HL-60 (cell line): ENCODE measurements around the gene MACROD2.
"Not testable (repeated sequence)": the region's sequence is repeated elsewhere in the genome, so short reads cannot be mapped to it uniquely, and the experiment has no call there.

Experiments
- DNase-seq, 2 experiments: peaks; one replicate each; pipeline ENCODE4 v3.0.0-alpha.2; 2010 to 2020; ENCODE audit warnings: low read depth in 1 of 2, low spot score in 1 of 2
- H3K27ac ChIP-seq: fragments of 250-450 bp; sonication (Bioruptor Pico); replicated peaks from 2 replicates; pipeline ENCODE4 v1.5.1; 2020; ENCODE audit warnings: mild to moderate bottlenecking, moderate library complexity
- H3K27me3 ChIP-seq: fragments of 250-450 bp; sonication (Bioruptor Pico); 2 replicates; pipeline ENCODE4 v1.5.1; 2021; ENCODE audit warnings: mild to moderate bottlenecking, moderate library complexity; ENCODE audit not compliant: insufficient read depth, poor library complexity, severe bottlenecking
- H3K4me3 ChIP-seq: replicated peaks from 2 replicates; pipeline ENCODE4 v1.5.1; 2011; ENCODE audit warnings: mild to moderate bottlenecking, control low read depth, low read length; ENCODE audit not compliant: insufficient read depth
- GABPA ChIP-seq: IDR thresholded peaks from 2 replicates; pipeline ENCODE4 v1.6.1; 2012; ENCODE audit warnings: low read depth
- POLR2AphosphoS5 ChIP-seq: IDR thresholded peaks from 2 replicates; pipeline ENCODE4 v1.6.1; 2012; ENCODE audit warnings: low read depth
- SPI1 ChIP-seq: IDR thresholded peaks from 2 replicates; pipeline ENCODE4 v1.6.1; 2012; ENCODE audit warnings: low read depth, mild to moderate bottlenecking, borderline replicate concordance
- TF ChIP-seq, protein P1 (sequence below): IDR thresholded peaks from one replicate; pipeline ENCODE4 v1.5.1; 2011; ENCODE audit warnings: low read length, control low read depth, inconsistent platforms; ENCODE audit not compliant: insufficient read depth
- TF ChIP-seq, protein P2 (sequence below): IDR thresholded peaks from 2 replicates; pipeline ENCODE4 v1.6.1; 2012; ENCODE audit warnings: low read depth; ENCODE audit not compliant: insufficient replicate concordance

The MACROD2 gene

DNA sequence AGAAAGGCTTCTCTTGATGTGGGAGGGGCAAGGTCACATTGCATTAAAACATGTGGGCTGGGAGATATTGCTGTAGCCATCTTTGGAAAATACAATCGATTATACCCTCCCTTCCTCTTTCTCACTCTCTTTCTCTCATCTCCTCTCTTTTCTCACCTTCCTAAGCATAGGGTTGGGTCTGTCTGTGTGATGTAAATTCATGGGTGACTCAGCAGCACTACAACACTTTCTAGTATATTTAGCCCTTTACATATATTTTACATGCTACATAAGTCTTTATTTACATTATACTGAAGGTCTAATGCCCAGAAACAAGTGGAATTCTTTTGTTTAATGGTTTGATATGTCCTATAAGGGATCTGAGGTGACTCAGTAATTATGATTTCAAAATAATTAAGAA lies 976.9 kb downstream of the MACROD2 start:
- no peak overlapping the region for H3K4me3 ChIP-seq
- DNase-seq: no peak
- H3K27ac ChIP-seq: no peak overlapping the region
- no peaks in the 10 kb centered on the region for H3K27me3 ChIP-seq
- TF ChIP-seq, protein P1, sequence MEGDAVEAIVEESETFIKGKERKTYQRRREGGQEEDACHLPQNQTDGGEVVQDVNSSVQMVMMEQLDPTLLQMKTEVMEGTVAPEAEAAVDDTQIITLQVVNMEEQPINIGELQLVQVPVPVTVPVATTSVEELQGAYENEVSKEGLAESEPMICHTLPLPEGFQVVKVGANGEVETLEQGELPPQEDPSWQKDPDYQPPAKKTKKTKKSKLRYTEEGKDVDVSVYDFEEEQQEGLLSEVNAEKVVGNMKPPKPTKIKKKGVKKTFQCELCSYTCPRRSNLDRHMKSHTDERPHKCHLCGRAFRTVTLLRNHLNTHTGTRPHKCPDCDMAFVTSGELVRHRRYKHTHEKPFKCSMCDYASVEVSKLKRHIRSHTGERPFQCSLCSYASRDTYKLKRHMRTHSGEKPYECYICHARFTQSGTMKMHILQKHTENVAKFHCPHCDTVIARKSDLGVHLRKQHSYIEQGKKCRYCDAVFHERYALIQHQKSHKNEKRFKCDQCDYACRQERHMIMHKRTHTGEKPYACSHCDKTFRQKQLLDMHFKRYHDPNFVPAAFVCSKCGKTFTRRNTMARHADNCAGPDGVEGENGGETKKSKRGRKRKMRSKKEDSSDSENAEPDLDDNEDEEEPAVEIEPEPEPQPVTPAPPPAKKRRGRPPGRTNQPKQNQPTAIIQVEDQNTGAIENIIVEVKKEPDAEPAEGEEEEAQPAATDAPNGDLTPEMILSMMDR: no peak
- TF ChIP-seq GABPA: no peak
- TF ChIP-seq, protein P2, sequence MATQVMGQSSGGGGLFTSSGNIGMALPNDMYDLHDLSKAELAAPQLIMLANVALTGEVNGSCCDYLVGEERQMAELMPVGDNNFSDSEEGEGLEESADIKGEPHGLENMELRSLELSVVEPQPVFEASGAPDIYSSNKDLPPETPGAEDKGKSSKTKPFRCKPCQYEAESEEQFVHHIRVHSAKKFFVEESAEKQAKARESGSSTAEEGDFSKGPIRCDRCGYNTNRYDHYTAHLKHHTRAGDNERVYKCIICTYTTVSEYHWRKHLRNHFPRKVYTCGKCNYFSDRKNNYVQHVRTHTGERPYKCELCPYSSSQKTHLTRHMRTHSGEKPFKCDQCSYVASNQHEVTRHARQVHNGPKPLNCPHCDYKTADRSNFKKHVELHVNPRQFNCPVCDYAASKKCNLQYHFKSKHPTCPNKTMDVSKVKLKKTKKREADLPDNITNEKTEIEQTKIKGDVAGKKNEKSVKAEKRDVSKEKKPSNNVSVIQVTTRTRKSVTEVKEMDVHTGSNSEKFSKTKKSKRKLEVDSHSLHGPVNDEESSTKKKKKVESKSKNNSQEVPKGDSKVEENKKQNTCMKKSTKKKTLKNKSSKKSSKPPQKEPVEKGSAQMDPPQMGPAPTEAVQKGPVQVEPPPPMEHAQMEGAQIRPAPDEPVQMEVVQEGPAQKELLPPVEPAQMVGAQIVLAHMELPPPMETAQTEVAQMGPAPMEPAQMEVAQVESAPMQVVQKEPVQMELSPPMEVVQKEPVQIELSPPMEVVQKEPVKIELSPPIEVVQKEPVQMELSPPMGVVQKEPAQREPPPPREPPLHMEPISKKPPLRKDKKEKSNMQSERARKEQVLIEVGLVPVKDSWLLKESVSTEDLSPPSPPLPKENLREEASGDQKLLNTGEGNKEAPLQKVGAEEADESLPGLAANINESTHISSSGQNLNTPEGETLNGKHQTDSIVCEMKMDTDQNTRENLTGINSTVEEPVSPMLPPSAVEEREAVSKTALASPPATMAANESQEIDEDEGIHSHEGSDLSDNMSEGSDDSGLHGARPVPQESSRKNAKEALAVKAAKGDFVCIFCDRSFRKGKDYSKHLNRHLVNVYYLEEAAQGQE: no peak
- no peak for TF ChIP-seq SPI1
- no peak for TF ChIP-seq POLR2AphosphoS5

DNA sequence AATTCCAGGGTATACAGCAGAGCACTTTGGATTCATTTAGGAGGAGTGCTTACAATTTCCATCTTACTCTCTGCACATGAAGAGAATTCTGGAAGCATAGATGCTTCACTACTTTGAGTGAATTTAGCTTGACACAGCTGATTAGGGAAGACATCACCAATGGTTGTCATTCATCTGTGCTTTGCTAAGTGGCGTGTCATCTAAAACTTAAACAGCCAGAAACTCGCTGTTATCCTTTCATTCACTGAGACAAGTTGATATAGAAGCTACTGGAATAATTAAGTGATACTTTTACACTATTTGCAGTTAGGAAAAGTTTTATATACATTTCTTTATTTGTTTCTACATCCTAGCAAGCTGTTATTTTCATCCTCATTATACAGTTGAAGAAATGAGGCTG lies 977.4 kb downstream of the MACROD2 start:
- Histone ChIP-seq H3K27ac (no peak overlapping the region), H3K27me3 (no peaks in the 10 kb centered on the region), H3K4me3 (no peak overlapping the region)
- DNase-seq: no peak
- TF ChIP-seq SPI1: no peak
- no peak for TF ChIP-seq GABPA
- TF ChIP-seq POLR2AphosphoS5: no peak

DNA sequence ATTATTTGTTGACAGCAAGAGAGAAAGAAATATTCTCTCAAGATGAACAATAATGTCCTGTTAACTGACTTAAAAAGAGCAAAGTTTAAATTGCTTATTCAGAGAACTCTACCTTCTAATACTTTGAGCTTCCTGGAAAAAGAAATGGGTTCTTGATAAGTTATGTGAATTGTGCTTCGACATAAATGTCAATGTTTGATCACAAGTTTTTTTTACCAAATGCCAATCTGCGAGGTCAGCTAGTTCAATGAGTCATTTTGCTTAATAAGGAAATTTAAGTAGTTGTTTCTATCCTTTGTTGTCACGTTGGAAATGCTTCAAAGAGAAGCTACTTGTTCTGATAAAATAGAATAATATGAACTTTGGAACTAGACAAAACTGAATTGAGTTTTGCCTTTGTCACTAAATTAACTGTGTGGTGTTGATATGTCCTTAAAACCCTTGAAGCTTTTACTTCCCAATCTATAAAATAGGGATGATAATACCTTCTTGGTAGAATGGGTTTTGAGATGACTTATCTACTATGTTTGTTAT lies 984.2 kb downstream of the MACROD2 start:
- H3K27me3 ChIP-seq: no peaks in the 10 kb centered on the region
- TF ChIP-seq, protein P1: no peak
- no peak for TF ChIP-seq GABPA
- no peak for DNase-seq
- no peak overlapping the region for H3K27ac ChIP-seq
- no peak overlapping the region for H3K4me3 ChIP-seq

DNA sequence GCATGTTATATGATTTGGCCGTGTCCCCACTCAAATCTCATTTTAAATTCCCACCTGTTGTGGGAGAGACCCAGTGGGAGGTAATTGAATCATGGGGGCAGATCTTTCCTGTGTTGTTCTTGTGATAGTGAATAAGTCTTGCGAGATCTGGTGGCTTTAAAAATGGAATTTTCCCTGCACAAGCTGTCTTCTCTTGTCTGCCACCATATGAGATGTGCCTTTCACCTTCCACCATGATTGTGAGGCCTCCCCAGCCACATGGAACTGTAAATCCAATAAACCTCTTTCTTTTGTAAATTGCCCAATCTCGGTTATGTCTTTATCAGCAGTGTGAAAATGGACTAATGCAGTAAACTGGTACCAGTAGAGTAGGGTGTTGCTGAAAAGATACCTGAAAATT lies 986.2 kb downstream of the MACROD2 start:
- H3K4me3 ChIP-seq, DNase-seq, H3K27me3 ChIP-seq, H3K27ac ChIP-seq: not testable (repeated sequence)

DNA sequence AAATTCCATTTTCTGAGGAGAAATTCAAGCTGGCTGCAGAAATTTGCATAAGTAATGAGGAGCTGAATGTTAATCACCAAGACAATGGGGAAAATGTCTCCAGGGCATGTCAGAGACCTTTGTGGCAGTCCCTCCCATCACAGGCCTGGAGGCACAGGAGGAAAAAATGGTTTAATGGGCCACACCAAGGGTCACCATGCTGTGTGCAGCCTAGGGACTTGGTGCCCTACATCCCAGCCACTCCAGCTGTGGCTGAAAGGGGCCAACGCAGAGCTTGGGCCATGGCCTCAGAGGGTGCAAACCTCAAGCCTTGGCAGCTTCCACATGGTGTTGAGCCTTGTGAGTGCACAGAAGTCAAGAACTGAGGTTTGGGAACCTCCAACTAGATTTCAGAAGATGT lies 987.0 kb downstream of the MACROD2 start:
- DNase-seq, H3K27ac ChIP-seq, H3K4me3 ChIP-seq, H3K27me3 ChIP-seq: not testable (repeated sequence)

DNA sequence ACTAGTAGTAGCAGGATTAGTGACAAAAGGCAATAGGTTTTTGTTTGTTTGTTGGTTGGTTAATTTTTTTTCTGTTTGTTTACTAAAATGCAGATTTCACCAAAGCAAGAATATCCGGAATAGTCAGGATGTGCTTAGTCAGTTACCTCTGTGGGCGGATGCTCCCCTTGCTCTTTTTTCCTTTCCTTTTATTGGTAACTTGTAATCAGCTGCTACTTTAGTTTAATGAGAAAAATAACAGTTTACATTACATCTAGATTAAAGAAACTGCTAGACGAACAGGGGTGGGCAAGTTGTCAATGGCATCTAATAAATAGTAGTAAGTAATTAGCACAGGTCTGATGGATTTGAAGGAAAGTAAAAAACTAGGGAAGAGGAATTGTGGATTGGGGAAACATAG lies 989.0 kb downstream of the MACROD2 start:
- no peak for DNase-seq
- no peak overlapping the region for H3K4me3 ChIP-seq
- H3K27me3 ChIP-seq: no peaks in the 10 kb centered on the region
- TF ChIP-seq SPI1: no peak
- no peak for TF ChIP-seq GABPA
- TF ChIP-seq, protein P2: no peak
- no peak for TF ChIP-seq POLR2AphosphoS5
- TF ChIP-seq, protein P1: no peak
- no peak overlapping the region for H3K27ac ChIP-seq
